Measurements from ENCODE around the gene ARID5B. TPM values are rescaled to one million over a fixed set of nuclear protein-coding genes. Genes with fewer than 3 reads are reported as not detected.

ARID5B gene
- total and polyA plus RNA-seq, 2 experiments from 2014 or later: 53.2 to 55.0 TPM

GRCh38 chr10:62011558-62011957 lies 110.1 kb downstream of the ARID5B start:
- Histone ChIP-seq H3K9me3 (ENCODE audit: low read depth) (no peaks in the 10 kb centered on the region), H3K4me2 (no peak overlapping the region), H3K9me2 (replicated peaks; ENCODE audit: insufficient read depth) (no peaks in the 10 kb centered on the region), H4K20me1 (ENCODE audit: insufficient read depth, poor library complexity, severe bottlenecking) (no peaks in the 10 kb centered on the region), H3K36me3 (replicated peaks; ENCODE audit: insufficient read depth, low read depth) (no peaks in the 10 kb centered on the region), H2AFZ (no peak overlapping the region), H3K4me3 (no peak overlapping the region), H3K27me3 (no peaks in the 10 kb centered on the region), H3K79me2 (peaks cover 84% of the 10 kb centered on the region), H3K4me1 (ENCODE audit: insufficient read depth) (peaks cover 12% of the 10 kb centered on the region), H3K27ac (peak overlapping the region; percentile 24)
- TF ChIP-seq EZH2phosphoT487 (IDR thresholded peaks at IDR 0.05; ENCODE audit: low read depth, severe bottlenecking, unreplicated experiment) (no peak), CTCF (IDR thresholded peaks at IDR 0.05; ENCODE audit: poor library complexity) (no peak), EZH2 (IDR thresholded peaks at IDR 0.05; ENCODE audit: borderline replicate concordance) (no peak)
- DNase-seq (ENCODE audit: low spot score): no peak
- WGBS (ENCODE audit: low lambda C conversion rate, missing lambda C conversion rate): 75% methylated on average over 5 of the region's 5 CpGs

- H3K9me3 ChIP-seq (ENCODE audit: low read depth): no peaks in the 10 kb centered on the region
- no peaks in the 10 kb centered on the region for H3K27me3 ChIP-seq
- no peak overlapping the region for H3K4me3 ChIP-seq
- DNase-seq (ENCODE audit: low spot score): no peak
- no peaks in the 10 kb centered on the region for H4K20me1 ChIP-seq (ENCODE audit: insufficient read depth, poor library complexity, severe bottlenecking)
- no peak overlapping the region for H3K4me2 ChIP-seq
- peaks cover 19% of the 10 kb centered on the region for H3K4me1 ChIP-seq (ENCODE audit: insufficient read depth)
- no peaks in the 10 kb centered on the region for H3K9me2 ChIP-seq (replicated peaks; ENCODE audit: insufficient read depth)
- no peak overlapping the region for H2AFZ ChIP-seq
- TF ChIP-seq EZH2phosphoT487 (IDR thresholded peaks at IDR 0.05; ENCODE audit: low read depth, severe bottlenecking, unreplicated experiment) (no peak), CTCF (IDR thresholded peaks at IDR 0.05; ENCODE audit: poor library complexity) (no peak), EZH2 (IDR thresholded peaks at IDR 0.05; ENCODE audit: borderline replicate concordance) (no peak)
- peak overlapping the region; percentile 24 for H3K27ac ChIP-seq
- H3K36me3 ChIP-seq (replicated peaks; ENCODE audit: insufficient read depth, low read depth): no peaks in the 10 kb centered on the region
- WGBS (ENCODE audit: low lambda C conversion rate, missing lambda C conversion rate): 87% methylated on average over 6 of the region's 6 CpGs
- H3K79me2 ChIP-seq: peaks cover 83% of the 10 kb centered on the region
Observed at GRCh38 chr10:62012318-62012717, 110.8 kb downstream of the ARID5B start.

GRCh38 chr10:62014510-62014909 lies 113.0 kb downstream of the ARID5B start:
- Histone ChIP-seq H3K27ac (no peak overlapping the region), H3K36me3 (replicated peaks; ENCODE audit: insufficient read depth, low read depth) (no peaks in the 10 kb centered on the region), H3K4me2 (no peak overlapping the region), H3K9me2 (replicated peaks; ENCODE audit: insufficient read depth) (no peaks in the 10 kb centered on the region), H3K79me2 (peaks cover 82% of the 10 kb centered on the region), H3K9me3 (ENCODE audit: low read depth) (no peaks in the 10 kb centered on the region), H3K4me1 (ENCODE audit: insufficient read depth) (peaks cover 36% of the 10 kb centered on the region), H3K4me3 (no peak overlapping the region), H4K20me1 (ENCODE audit: insufficient read depth, poor library complexity, severe bottlenecking) (no peaks in the 10 kb centered on the region), H3K27me3 (no peaks in the 10 kb centered on the region), H2AFZ (no peak overlapping the region)
- 99% methylated on average over 3 of the region's 3 CpGs for WGBS (ENCODE audit: low lambda C conversion rate, missing lambda C conversion rate)
- TF ChIP-seq CTCF (IDR thresholded peaks at IDR 0.05; ENCODE audit: poor library complexity): no peak
- TF ChIP-seq EZH2 (IDR thresholded peaks at IDR 0.05; ENCODE audit: borderline replicate concordance): no peak
- no peak for TF ChIP-seq EZH2phosphoT487 (IDR thresholded peaks at IDR 0.05; ENCODE audit: low read depth, severe bottlenecking, unreplicated experiment)
- no peak for DNase-seq (ENCODE audit: low spot score)

GRCh38 chr10:62015994-62016393 lies 114.5 kb downstream of the ARID5B start:
- no peaks in the 10 kb centered on the region for H3K9me2 ChIP-seq (replicated peaks; ENCODE audit: insufficient read depth)
- no peak overlapping the region for H2AFZ ChIP-seq
- H3K27ac ChIP-seq: peak overlapping the region; percentile 83
- no peaks in the 10 kb centered on the region for H3K36me3 ChIP-seq (replicated peaks; ENCODE audit: insufficient read depth, low read depth)
- peaks cover 82% of the 10 kb centered on the region for H3K79me2 ChIP-seq
- no peak for TF ChIP-seq EZH2phosphoT487 (IDR thresholded peaks at IDR 0.05; ENCODE audit: low read depth, severe bottlenecking, unreplicated experiment)
- no peak for TF ChIP-seq CTCF (IDR thresholded peaks at IDR 0.05; ENCODE audit: poor library complexity)
- no peak for TF ChIP-seq EZH2 (IDR thresholded peaks at IDR 0.05; ENCODE audit: borderline replicate concordance)
- peaks cover 48% of the 10 kb centered on the region for H3K4me1 ChIP-seq (ENCODE audit: insufficient read depth)
- no peak overlapping the region for H3K4me3 ChIP-seq
- no peaks in the 10 kb centered on the region for H4K20me1 ChIP-seq (ENCODE audit: insufficient read depth, poor library complexity, severe bottlenecking)
- no peaks in the 10 kb centered on the region for H3K9me3 ChIP-seq (ENCODE audit: low read depth)
- peak; percentile 57 for DNase-seq (ENCODE audit: low spot score)
- no peak overlapping the region for H3K4me2 ChIP-seq
- no peaks in the 10 kb centered on the region for H3K27me3 ChIP-seq
- 73% methylated on average over 6 of the region's 6 CpGs for WGBS (ENCODE audit: low lambda C conversion rate, missing lambda C conversion rate)
